Stimulated activated CD8-positive, alpha-beta memory T cell treated with anti-CD3 and anti-CD28 coated beads, Interleukin-15, amount 100 ng/mL, for 4 hours (primary cell): Measurements from ENCODE around the gene TXNL4A.

Source experiments
- DNase-seq, 2 donors: peaks; one replicate each; pipeline ENCODE4 v3.0.0-alpha.2; 2020; ENCODE audit warnings: low read depth in 2 of 2

The TXNL4A gene

DNA sequence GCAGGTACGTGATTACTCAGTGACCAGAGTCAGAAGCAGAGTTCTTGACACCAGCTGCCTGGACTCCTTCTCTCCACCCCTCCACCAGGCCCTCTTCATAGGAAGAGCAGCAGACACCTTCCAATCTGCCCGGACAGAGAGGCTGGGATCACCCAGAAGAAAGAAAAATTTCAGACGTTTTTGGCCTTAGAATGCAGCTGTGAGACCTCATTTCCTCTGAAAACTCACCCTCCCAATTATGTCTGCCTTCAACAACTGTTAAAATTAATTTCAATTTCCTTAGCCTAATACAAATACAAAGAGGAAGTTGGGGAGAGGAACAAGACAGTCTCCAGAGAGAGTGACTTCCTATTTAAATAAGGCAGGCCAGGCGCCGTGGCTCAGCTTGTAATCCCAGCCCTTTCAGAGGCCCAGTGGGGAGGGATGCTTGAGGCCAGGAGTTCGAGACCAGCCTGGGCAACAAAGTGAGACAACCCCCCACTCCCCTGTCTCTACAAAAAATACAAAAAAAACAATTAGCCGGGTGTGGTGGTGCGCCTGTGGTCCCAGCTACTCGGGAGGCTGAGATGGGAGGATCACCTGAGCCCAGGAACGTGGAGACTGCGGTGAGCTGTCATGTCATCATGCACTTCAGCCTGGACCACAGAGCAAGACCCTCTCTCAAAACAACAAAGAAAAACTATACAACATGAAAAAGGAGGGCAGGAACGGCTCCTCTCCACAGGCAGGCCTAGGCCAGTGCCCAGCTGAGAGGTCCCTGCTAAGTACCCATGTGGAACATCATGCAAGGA lies 38.5 kb downstream of the TXNL4A start:
- DNase-seq = no peak

DNA sequence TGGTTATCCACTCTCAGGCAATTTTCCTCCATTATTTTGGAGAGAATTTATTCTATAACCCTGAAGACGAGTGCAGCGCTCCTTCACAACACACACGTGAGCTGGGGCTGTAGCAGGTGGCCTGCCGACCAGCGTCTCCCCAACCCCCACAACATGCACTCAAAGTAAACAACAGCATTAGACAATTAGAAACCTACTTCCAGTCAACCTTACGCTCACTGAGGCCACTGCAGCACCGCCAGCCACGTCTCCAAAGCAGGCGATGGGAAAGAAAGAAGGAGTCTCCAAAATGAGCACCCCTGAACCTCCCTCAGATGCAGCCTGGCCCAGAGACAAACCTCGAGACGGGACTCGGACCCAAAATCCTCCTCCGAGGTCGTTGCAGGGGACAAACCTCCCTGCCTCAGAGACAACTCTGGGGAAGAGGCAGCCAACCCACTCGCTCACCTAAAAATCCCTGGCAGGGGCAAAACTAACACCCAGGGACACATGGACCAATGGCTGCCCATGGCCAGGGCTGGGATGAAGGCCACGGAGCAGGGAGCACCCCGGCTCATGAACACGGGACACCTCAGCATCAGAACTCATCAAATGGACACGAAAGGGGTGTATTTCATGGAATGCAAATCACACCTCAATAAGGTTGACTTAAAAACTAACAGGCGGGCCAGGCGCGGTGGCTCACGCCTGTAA lies 39.5 kb downstream of the TXNL4A start:
- DNase-seq = no peak

DNA sequence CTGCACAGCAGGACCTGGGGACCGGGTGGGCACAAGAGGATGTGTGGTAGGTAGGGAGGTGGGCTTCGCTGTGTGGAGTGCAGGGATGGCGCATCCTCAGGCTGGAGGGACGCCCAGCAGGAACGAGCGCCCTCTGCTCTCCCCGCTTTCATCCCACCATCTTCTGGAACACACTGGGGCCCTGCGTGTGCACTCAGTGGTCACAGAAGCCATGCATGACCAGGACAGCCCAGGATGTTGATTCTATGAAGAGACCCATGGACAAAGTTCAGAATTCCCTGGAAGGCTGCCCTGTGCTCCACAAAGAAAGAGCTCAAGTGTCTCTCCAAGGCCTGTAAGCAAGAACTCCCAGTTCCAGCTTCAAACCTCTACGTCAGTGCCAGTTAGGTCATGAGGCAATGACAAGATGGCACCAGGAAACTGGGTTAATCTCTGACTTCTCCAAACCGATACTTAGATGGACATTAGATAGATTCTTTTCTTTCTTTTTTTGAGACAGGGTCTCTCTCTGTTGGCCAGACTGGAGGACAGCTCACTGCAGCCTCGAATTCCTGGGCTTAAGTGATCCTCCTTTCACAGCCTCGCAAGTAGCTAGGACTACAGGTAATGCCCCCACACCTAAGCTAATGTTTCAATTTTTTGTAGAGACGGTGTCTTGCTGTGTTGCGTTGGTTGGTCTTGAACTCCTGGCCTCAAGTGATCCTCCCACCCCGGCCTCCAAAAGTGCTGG lies 40.3 kb downstream of the TXNL4A start:
- DNase-seq = no peak

DNA sequence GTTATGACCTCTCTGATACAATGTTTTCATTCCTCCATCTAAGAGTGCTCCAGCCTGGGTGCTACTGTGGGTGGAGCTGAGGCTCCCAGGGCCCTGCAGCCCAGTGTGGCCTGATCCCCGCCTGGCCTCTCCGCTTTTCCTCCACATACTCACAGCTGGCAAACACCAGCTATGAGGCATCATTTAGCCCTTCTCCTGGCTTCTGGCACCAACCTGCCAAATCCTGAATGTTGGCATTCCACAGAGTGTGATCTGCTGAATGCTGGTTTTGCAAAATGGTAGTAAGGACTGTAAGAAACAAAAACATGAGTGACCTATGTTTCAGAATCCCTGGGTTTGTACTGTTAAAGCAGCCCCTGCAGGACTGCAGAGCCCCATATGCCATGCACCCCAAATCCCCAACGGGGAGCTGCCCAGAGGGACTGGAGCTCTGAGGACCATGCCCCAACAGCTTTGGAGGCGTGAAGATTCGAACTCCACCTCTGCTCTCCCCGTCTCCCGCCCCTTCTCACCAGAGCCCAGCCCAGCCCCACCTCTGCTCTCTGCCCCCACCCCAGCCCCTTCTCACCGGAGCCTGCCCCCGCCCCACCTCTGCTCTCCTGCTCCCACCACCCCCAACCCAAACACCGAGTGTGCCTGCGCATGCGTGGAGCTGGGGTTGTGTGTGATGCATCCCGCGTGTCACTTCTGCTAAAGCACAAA lies 41.2 kb downstream of the TXNL4A start:
- no peak for DNase-seq

DNA sequence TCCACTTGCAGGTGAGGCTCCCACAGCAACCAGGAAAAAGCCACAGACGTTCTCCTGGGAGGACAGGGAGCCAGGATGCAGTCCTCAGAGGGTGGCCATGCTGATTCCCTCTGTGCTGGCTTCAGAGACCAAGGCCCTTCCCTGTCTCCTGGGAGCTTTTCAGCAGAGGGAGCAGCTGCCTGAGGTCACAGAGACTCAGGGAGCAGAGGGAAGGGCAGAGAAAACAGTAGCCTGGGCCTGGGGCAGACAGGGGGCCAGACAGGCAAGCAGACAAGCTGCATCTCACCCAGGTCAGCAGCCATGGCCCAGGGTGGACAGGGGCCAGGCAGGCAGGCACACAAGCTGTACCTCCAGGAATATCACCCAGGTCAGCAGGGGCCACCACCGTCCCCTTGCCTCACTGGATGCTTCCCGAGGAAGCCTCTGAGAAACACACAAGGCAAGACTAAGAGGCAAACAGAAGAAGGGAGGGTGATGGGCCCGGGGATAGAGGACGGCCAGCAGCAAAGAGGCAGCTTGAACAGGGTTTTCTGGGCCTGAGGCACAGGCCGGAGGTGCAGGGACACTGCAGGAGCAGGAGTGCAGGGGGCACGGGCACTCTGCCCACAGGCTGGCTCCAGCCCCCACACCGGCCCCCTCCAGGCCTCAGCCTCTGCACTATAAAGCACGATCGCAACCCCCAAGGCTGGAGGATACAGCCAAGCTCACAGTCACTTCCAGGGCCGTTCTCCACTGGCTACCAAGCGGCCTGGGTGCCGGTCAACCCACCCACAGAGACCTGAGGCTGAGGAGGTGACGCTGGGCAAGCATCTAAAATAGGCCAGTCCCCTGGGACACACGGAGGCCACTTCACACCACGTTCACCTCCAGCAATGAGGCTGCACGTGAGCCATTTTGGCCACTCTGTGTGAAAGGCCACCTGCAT lies 43.0 kb downstream of the TXNL4A start:
- no peak for DNase-seq

DNA sequence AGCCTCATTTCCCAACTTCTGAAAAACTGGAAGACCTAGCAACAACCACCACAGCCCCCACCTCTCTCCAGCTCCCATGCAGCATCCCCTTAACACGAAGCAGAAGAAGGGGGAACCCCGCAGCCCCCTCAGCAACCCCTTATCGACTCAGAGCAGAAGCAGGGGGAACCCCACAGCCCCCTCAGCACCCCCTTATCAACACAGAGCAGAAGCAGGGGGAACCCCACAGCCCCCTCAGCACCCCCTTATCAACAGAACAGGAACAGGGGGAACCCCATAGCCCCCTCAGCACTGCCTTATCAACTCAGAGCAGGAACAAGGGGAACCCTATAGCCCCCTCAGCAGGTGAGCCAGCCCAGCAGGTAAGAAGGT lies 43.6 kb downstream of the TXNL4A start:
- DNase-seq = no peak

DNA sequence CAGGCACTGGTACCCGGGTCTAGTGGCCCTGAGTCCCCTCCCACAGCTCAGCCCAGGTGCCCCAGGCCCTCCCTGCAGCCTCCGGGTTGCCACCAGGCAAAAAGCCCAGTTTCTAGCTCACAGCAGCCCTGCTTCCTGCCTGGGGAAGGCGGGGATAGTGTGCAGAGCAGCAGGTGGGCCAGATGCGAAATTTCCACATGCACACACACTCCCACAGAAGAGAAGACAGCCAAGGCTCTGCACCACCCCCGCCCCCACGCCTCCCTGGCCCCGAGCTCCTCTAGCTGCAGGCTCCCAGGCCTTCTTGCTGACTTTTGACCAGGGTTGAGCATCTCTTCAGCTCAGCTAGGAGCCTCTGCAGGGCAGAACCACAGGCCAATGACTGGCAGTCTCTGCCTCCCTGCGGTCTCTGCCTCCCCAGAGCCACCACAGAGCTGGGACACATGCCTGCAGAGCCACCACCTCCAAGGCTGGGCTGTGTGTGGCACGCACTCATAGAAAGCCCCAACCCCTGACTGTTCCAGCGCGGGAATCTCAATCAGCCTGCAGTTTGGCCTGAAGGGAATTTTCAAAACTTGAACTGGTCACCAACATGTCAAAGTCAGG lies 44.1 kb downstream of the TXNL4A start:
- DNase-seq = no peak

DNA sequence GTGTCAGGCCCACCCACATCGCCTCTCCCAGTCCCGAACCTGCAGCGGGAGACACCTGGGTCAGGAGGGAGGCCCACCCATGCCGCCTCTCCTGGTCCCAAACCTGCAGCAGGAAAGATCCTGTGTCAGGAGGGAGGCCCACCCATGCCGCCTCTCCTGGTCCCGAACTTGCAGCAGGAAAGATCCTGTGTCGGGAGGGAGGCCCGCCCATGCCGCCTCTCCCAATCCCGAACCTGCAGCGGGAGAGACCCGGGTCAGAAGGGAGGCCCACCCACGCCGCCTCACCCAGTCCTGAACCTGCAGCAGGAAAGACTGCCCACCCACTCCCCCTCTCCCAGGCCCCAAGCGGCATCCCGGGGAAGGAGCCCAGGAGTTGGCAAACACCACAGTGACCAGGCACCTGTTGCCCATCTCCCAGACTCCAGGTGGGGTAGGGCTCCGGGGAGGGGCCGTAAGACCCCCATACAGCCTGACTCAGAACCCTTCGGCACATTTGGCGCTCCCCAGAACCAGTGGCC lies 44.7 kb downstream of the TXNL4A start:
- DNase-seq = no peak

DNA sequence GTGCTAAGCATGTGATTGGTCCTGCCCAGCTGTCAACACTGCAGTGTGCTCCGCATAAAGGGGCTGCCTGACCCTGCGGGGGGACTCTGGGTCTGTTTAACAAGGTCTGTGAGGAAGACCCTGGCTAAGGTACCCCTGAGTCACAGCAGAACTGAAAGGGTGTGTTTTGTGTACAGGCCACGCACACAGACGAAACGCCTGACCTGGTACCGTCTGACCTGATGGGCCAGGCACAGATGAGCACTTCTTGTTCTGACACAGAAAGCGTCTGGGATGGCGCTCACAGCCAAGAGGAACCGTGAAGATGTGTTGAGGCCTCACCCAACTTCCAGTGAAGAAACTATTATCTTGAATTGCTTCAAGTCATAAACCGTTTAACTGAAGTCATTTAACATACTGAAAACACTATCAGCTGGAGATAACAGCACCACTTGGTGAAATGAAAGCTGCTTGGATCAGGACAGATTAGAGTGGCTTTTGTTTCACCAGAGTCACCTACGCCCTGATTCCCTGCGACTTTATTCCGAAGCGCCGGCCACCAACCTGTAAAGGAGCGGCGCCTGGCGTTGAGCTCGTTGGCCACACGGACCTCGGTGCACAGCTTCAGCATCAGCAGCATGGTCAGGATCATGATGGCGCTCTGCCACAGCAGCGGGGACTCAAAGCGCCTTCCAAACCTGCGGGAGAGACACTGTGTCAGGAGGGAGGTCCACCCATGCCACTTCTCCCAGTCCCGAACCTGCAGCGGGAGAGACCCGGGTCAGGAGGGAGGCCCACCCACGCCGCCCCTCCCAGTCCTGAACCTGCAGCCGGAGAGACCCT lies 45.4 kb downstream of the TXNL4A start:
- no peak for DNase-seq

DNA sequence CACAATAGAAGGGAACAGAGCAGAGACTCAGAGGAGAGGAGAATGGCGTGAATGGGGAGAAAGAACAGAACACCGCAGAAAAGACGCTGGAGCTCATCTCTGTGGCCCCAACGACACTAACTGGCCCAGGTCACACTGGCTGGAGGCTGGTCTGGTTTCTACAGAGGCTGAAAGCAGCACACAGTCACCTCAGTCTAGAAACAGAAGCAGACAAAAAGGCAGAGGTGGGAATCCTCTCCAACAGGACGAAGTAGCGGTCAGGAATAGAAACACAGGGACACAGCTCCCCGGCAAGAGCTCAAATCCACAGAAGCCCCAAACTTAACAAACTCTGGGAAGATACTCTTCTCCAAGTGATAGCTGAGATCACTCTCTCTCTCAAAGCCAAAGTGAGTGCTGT lies 46.2 kb downstream of the TXNL4A start:
- no peak for DNase-seq

DNA sequence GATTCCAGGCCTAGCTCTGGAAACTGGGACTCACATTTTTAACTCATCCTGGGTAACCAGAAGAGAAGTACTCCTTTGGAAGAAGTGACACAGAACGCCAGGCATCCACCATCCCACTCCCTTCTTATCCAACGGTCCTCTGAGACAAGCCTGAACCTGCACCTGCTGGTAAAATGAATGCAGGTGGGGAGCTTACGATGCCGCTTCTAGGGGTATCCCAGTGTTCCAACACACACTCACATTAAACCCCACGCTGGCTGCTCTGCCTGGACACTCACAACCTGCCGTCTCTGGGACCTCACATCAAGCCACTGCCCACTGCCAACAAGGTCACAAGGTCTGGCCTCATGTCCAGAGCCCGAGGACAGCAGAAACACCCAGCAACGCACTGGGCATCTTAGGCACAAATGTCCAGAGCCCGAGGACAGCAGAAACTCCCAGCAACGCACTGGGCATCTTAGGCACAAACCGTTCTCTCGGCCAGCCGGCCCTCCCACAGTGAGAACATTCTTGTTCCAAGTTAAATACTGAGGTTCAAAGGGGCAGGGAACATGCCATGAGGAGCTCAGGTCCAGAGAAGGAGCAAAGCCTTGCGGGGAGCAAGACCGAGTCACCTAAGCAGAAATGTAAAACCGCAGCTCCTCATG lies 46.8 kb downstream of the TXNL4A start:
- no peak for DNase-seq

DNA sequence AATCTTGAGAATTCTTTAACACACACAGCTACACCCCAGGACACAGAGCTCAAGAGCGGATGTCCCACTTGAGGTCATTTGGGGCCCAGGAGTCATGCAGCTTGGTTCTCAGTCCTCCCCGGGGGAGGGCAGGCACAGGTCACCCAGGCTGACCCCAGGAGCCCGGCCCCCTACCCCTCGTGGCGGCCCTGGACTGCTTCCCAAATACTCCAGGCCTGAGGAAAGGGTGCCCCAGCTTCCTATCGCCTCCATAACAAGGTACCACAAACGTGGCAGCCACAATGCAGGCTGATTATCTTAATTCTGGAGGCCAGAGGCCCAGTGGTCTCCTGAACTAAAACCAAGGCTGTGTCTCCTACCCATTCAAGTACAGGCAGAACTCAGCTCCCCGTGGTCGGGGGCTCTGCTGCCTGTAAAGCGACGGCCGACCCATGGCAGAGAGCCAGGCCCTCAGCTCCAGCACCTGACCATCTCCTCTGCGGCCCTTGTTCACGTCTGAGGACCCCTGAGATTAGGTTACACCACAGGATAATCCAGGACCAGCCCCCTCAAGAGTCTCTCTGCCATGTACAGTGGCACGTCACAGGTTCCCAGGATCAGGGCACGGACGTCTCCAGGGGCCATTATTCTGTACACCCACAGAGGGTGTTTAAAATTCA lies 47.4 kb downstream of the TXNL4A start:
- no peak for DNase-seq

DNA sequence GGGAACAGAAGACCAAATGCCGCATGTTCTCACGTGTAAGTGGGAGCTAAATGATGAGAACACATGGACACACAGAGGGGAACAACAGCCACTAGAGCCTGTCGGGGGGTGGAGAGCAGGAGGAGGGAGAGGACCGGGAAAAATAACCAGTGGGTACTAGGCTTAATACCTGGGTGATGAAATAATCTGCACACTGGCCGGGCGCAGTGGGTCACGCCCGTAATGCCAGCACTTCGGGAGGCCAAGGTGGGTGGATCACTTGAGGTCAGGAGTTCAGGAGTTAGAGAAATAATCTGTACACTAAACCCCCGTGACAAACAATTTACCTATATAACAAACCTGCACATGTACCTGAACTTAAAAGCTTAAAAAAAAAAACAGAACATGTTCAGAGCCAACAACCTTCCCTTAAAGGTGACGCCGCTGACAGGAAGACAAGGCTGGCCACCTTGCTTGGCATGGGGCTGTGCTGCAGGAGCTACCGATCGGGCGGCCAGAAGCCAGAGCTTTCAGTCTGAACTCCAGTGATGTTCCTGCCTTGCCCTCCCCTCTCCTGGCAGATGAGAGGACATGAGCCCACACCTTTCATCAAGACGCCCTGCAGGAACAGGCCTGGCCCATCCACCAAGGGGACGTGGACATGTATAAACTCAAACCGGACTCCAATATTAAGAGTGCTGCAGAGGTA lies 48.1 kb downstream of the TXNL4A start:
- DNase-seq = no peak

DNA sequence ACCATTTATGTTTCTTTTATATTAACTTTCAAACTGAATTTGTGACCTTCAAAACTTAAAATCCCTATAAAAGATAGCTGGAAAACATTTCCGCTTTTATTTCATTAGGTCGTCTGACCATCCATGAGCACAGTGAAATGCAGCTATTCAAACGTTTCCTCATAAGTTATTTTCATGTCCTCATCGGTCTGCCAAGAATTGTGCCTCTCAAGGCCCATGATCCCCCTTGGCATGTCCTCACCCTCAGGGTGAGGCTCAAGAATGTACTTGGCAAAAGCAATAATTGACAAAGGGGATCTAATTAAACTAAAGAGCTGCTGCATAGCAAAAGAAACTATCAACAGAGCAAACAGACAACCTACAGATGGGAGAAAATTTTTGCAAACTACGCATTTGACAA lies 49.3 kb downstream of the TXNL4A start:
- no peak for DNase-seq

DNA sequence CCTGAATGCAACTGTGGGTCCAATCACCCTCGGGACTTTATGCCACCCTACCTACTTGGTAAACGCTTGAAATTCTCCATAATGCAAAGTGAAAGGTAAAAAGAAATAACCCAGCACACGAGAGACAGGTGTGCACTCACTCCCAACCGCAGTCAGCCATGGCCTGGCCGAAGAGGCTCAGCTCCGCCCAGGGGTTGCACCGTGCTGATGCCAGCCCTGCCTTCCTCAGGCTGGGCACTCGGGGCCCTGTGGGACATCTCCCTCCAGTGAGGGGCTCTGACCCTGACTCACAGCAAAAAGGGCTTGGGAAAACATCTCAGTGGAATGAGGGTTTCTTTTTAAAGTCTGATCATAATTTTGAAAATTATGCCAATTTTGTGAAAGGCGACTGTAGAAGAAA lies 50.2 kb downstream of the TXNL4A start:
- no peak for DNase-seq

DNA sequence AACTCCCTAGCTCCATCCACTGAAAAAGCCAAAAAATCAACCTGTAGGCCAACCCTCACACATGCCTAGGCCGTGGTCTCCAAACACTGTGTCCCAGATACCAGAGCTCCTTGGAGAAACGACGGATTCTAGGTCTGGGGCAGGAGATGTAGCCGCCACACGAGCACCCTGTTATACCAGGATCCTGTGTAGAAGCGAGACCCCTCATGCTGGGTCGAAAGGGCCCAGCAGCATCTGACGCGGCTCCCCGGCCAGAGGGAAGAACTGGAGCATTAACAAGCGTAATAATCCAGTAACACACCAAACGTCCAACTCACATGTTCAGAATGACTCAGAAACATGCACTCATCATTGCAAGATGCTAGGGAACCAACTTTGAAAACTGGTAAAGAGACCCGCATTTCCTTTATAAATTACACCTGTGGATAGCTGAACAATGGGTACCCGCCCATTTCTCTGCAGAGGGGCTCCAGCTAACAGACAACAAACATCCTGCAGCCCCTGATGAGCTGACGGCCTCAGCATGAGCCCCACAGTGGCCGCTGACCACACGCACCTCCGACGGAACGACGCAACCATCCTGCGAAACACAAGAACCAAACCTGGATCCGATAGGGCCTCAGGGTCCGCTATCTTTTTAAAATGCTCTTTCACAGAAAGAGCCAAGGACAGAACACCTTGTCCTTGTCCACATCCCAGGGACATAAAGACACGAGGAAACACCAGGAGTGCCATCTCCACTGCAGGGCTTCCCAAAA lies 51.1 kb downstream of the TXNL4A start:
- DNase-seq = no peak

DNA sequence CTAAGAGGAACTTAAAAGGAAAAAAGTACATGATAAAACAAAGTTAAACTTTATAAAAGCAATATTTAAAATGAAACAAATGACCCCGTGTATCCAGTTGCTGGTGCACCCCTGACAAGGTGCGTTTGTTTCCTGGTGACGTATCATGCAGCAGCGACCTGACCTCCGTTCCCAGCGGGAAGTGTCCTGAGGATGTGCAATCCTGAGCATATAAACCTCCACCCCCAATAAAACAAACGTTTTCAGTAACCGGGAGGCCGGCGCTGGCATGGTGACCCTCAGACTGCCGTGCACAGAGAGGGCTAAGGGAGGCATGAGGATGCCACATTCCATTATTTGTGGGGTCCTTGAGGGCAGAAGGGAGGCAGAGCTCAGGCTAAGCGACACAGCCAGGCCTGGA lies 51.7 kb downstream of the TXNL4A start:
- DNase-seq = no peak
